GM21786 (cell line): ENCODE data around the gene PTGR2.
"Not testable (repeated sequence)": the region's sequence is repeated elsewhere in the genome, so short reads cannot be mapped to it uniquely, and the experiment has no call there.

Experiments used
- ATAC-seq: cut with Tn5 transposase; IDR thresholded peaks from one replicate; pipeline ENCODE4 v1.9.1; 2021; ENCODE audit not compliant: unreplicated experiment

PTGR2 gene

GRCh38 chr14:73851567-73852382, at the start of gene PTGR2:
TSS of gene PTGR2 (plus strand) at chr14:73851831. CDS start at chr14:73858863, 7,032 bp downstream.
- ATAC-seq: peak; percentile 80

GRCh38 chr14:73802431-73803188, 49.0 kb upstream of the PTGR2 start:
- ATAC-seq: no peak

GRCh38 chr14:73804636-73805035, 47.0 kb upstream of the PTGR2 start:
- no peak for ATAC-seq

GRCh38 chr14:73807457-73807856, 44.2 kb upstream of the PTGR2 start:
- no peak for ATAC-seq

- no peak for ATAC-seq
Observed at GRCh38 chr14:73809391-73809790, 42.2 kb upstream of the PTGR2 start.

GRCh38 chr14:73810478-73811163, 41.0 kb upstream of the PTGR2 start:
- ATAC-seq: no peak

GRCh38 chr14:73811164-73811503, 40.5 kb upstream of the PTGR2 start:
- ATAC-seq: no peak

GRCh38 chr14:73814153-73814552, 37.5 kb upstream of the PTGR2 start:
- ATAC-seq: no peak

- ATAC-seq: no peak
Observed at GRCh38 chr14:73815849-73816248, 35.8 kb upstream of the PTGR2 start.

- ATAC-seq: no peak
Observed at GRCh38 chr14:73816393-73816816, 35.2 kb upstream of the PTGR2 start.

GRCh38 chr14:73817020-73817655, 34.5 kb upstream of the PTGR2 start:
- no peak for ATAC-seq

GRCh38 chr14:73818821-73819220, 32.8 kb upstream of the PTGR2 start:
- no peak for ATAC-seq

GRCh38 chr14:73820631-73821030, 31.0 kb upstream of the PTGR2 start:
- ATAC-seq: no peak

GRCh38 chr14:73823339-73823885, 28.2 kb upstream of the PTGR2 start:
- no peak for ATAC-seq

GRCh38 chr14:73824127-73824526, 27.5 kb upstream of the PTGR2 start:
- ATAC-seq: no peak

GRCh38 chr14:73824536-73824935, 27.1 kb upstream of the PTGR2 start:
- no peak for ATAC-seq

- ATAC-seq: peak; percentile 50
Observed at GRCh38 chr14:73825551-73826188, 26.0 kb upstream of the PTGR2 start.

GRCh38 chr14:73827190-73827589, 24.4 kb upstream of the PTGR2 start:
- not testable (repeated sequence) for ATAC-seq

- no peak for ATAC-seq
Observed at GRCh38 chr14:73829071-73829470, 22.6 kb upstream of the PTGR2 start.
